ENCODE data around the gene TEAD1. TPM values are rescaled to one million over a fixed set of nuclear protein-coding genes. Genes with fewer than 3 reads are reported as not detected.

TEAD1 gene
- polyA plus RNA-seq, 1 donor (not counting 4 experiments of a cell fraction or from before 2014, with no cell fraction given): 32.7 TPM

- no peak for TF ChIP-seq EZH2 (IDR thresholded peaks at IDR 0.05; ENCODE audit: low read length)
- no peak for TF ChIP-seq CTCF (optimal IDR thresholded peaks at IDR 0.05 in 1 of 3, IDR thresholded peaks at IDR 0.05 in 1 of 3, conservative IDR thresholded peaks at IDR 0.05 in 1 of 3; ENCODE audit: extremely low read depth in 1 of 3, insufficient read depth in 2 of 3, low read length in 3 of 3)
- Histone ChIP-seq H3K9me3 (ENCODE audit: control insufficient read depth, low read depth, low read length) (no peaks in the 10 kb centered on the region), H3K36me3 (ENCODE audit: control insufficient read depth in 2 of 2, extremely low read depth in 1 of 2, insufficient read depth in 2 of 2, low read length in 2 of 2) (peaks cover 3% of the 10 kb centered on the region in 2 experiments), H2AFZ (ENCODE audit: control insufficient read depth, low read length) (no peak overlapping the region), H3K27ac (ENCODE audit: control insufficient read depth, insufficient read depth, low read length) (no peak overlapping the region), H3K79me2 (ENCODE audit: control insufficient read depth, insufficient read depth, low read length) (peaks cover 95% of the 10 kb centered on the region), H3K4me1 (ENCODE audit: control insufficient read depth, extremely low read depth, insufficient read depth, low read length) (peaks cover 31% of the 10 kb centered on the region), H3K9me1 (ENCODE audit: control insufficient read depth, extremely low read depth, insufficient read depth, low read length) (peaks cover 9% of the 10 kb centered on the region), H3K27me3 (ENCODE audit: control insufficient read depth, extremely low read depth, insufficient read depth, low read length) (no peaks in the 10 kb centered on the region), H4K20me1 (ENCODE audit: control insufficient read depth, extremely low read depth, insufficient read depth, low read length) (peaks cover 34% of the 10 kb centered on the region), H3K4me2 (ENCODE audit: control insufficient read depth, extremely low read depth, insufficient read depth, low read depth, low read length) (no peak overlapping the region), H3K9ac (ENCODE audit: control insufficient read depth, extremely low read depth, insufficient read depth, low read length) (no peak overlapping the region), H3K4me3 (ENCODE audit: control insufficient read depth in 2 of 3, extremely low read depth in 1 of 3, insufficient read depth in 2 of 3, low read depth in 1 of 3, low read length in 3 of 3) (no peak overlapping the region)
- DNase-seq (ENCODE audit: low read depth, low spot score): no peak
- no peak for FAIRE-seq
- dilution Hi-C loops (cut with MboI; ENCODE audit: extremely low pct_ligation_motif_present, low sequenced_read_pairs): no loop called here
Observed at GRCh38 chr11:12749442-12749841, 75.2 kb downstream of the TEAD1 start.

GRCh38 chr11:12750181-12750580 lies 76.0 kb downstream of the TEAD1 start:
- Histone ChIP-seq H4K20me1 (ENCODE audit: control insufficient read depth, extremely low read depth, insufficient read depth, low read length) (peaks cover 35% of the 10 kb centered on the region), H3K9me3 (ENCODE audit: control insufficient read depth, low read depth, low read length) (no peaks in the 10 kb centered on the region), H3K9ac (ENCODE audit: control insufficient read depth, extremely low read depth, insufficient read depth, low read length) (no peak overlapping the region), H2AFZ (ENCODE audit: control insufficient read depth, low read length) (no peak overlapping the region), H3K79me2 (ENCODE audit: control insufficient read depth, insufficient read depth, low read length) (peaks cover 96% of the 10 kb centered on the region), H3K36me3 (ENCODE audit: control insufficient read depth in 2 of 2, extremely low read depth in 1 of 2, insufficient read depth in 2 of 2, low read length in 2 of 2) (peaks cover 3% of the 10 kb centered on the region in 2 experiments), H3K4me1 (ENCODE audit: control insufficient read depth, extremely low read depth, insufficient read depth, low read length) (peaks cover 34% of the 10 kb centered on the region), H3K27ac (ENCODE audit: control insufficient read depth, insufficient read depth, low read length) (no peak overlapping the region), H3K4me2 (ENCODE audit: control insufficient read depth, extremely low read depth, insufficient read depth, low read depth, low read length) (no peak overlapping the region), H3K4me3 (ENCODE audit: control insufficient read depth in 2 of 3, extremely low read depth in 1 of 3, insufficient read depth in 2 of 3, low read depth in 1 of 3, low read length in 3 of 3) (no peak overlapping the region), H3K27me3 (ENCODE audit: control insufficient read depth, extremely low read depth, insufficient read depth, low read length) (no peaks in the 10 kb centered on the region), H3K9me1 (ENCODE audit: control insufficient read depth, extremely low read depth, insufficient read depth, low read length) (peaks cover 6% of the 10 kb centered on the region)
- dilution Hi-C loops (cut with MboI; ENCODE audit: extremely low pct_ligation_motif_present, low sequenced_read_pairs): no loop called here
- FAIRE-seq (no peak), DNase-seq (ENCODE audit: low read depth, low spot score) (no peak)
- TF ChIP-seq CTCF (optimal IDR thresholded peaks at IDR 0.05 in 1 of 3, IDR thresholded peaks at IDR 0.05 in 1 of 3, conservative IDR thresholded peaks at IDR 0.05 in 1 of 3; ENCODE audit: extremely low read depth in 1 of 3, insufficient read depth in 2 of 3, low read length in 3 of 3): no peak
- TF ChIP-seq EZH2 (IDR thresholded peaks at IDR 0.05; ENCODE audit: low read length): no peak
